A673 (cell line): ENCODE measurements around the gene NDUFB6. TPM values are rescaled to one million over a fixed set of nuclear protein-coding genes. Genes with fewer than 3 reads are reported as not detected.

Experiments used
- BruUV-seq: library from RNA; stranded (reverse); fragments of 400-500 nt; replicated peaks from 2 replicates; lab custom pipeline; 2021; lab: Mats Ljungman, UMichigan
- CTCF ChIA-PET: fragments of 300-600 bp; sonication (Branson Sonifier 250); formaldehyde crosslinking; loops from one replicate; lab custom pipeline; 2022; ENCODE audit warnings: antibody characterized with exemption; lab: Charles Lee
- POLR2A ChIA-PET: fragments of 300-600 bp; sonication (Branson Sonifier 250); formaldehyde crosslinking; loops from one replicate; lab custom pipeline; 2022; ENCODE audit warnings: antibody characterized with exemption; ENCODE audit not compliant: low non-redundant PET; lab: Charles Lee
- DNase-seq: peaks from one replicate; pipeline ENCODE4 v3.0.0-alpha.2; 2015; ENCODE audit warnings: low spot score
- H3K27ac ChIP-seq: fragments of 200-600 bp; sonication (generic); 2 replicates; pipeline ENCODE4 v1.5.1; 2016; ENCODE audit warnings: mixed run types, low read depth, mild to moderate bottlenecking, mixed read lengths, antibody characterized with exemption, low read length; ENCODE audit not compliant: poor library complexity, severe bottlenecking
- H3K27me3 ChIP-seq: fragments of 200-600 bp; sonication (generic); replicated peaks from 2 replicates; pipeline ENCODE4 v1.6.1; 2017; ENCODE audit warnings: mixed run types, low read depth, mild to moderate bottlenecking, mixed read lengths, antibody characterized with exemption, low read length; ENCODE audit not compliant: insufficient read depth, poor library complexity
- H3K36me3 ChIP-seq: fragments of 200-600 bp; sonication (generic); 2 replicates; pipeline ENCODE4 v1.6.1; 2016; ENCODE audit warnings: mixed run types, mild to moderate bottlenecking, mixed read lengths, antibody characterized with exemption, low read length; ENCODE audit not compliant: insufficient read depth, poor library complexity, severe bottlenecking
- H3K4me1 ChIP-seq: fragments of 200-600 bp; sonication (generic); 2 replicates; pipeline ENCODE4 v1.6.1; 2017; ENCODE audit warnings: mixed run types, mild to moderate bottlenecking, mixed read lengths, antibody characterized with exemption, low read length; ENCODE audit not compliant: insufficient read depth, poor library complexity, severe bottlenecking
- H3K4me3 ChIP-seq: fragments of 200-600 bp; sonication (generic); 2 replicates; pipeline ENCODE4 v1.5.1; 2016; ENCODE audit warnings: low read depth, mixed run types, mild to moderate bottlenecking, mixed read lengths, low read length; ENCODE audit not compliant: poor library complexity, severe bottlenecking
- H3K9me3 ChIP-seq: fragments of 200-600 bp; sonication (generic); 2 replicates; pipeline ENCODE4 v1.6.1; 2016; ENCODE audit warnings: mixed run types, low read depth, mild to moderate bottlenecking, mixed read lengths, antibody characterized with exemption, low read length; ENCODE audit not compliant: poor library complexity, severe bottlenecking
- CTCF ChIP-seq: fragments of 300-800, 200-600 bp; sonication (generic); conservative IDR thresholded peaks from 2 replicates; pipeline ENCODE4 v1.5.1; 2017; ENCODE audit warnings: low read depth, mild to moderate bottlenecking, antibody characterized with exemption, low read length, moderate library complexity, mixed read lengths
- EZH2 ChIP-seq: fragments of 200-600 bp; sonication (generic); IDR thresholded peaks from 2 replicates; pipeline ENCODE4 v1.6.1; 2017; ENCODE audit warnings: borderline replicate concordance, low read depth, mild to moderate bottlenecking, mixed read lengths, antibody characterized with exemption, low read length; ENCODE audit not compliant: poor library complexity, severe bottlenecking
- intact Hi-C: fragments of 100-400 bp; cut with micrococcal nuclease; formaldehyde crosslinking; loops from one replicate; pipeline ENCODE4 v1.10.0; 2022; ENCODE audit not compliant: unreplicated experiment
- total RNA-seq: library from RNA; stranded (reverse); gene quantifications from 2 replicates; pipeline ENCODE4 v1.2.3, GENCODE V29; 2021

Gene NDUFB6
- total RNA-seq, 1 experiment from 2014 or later: 82.6 TPM

DNA sequence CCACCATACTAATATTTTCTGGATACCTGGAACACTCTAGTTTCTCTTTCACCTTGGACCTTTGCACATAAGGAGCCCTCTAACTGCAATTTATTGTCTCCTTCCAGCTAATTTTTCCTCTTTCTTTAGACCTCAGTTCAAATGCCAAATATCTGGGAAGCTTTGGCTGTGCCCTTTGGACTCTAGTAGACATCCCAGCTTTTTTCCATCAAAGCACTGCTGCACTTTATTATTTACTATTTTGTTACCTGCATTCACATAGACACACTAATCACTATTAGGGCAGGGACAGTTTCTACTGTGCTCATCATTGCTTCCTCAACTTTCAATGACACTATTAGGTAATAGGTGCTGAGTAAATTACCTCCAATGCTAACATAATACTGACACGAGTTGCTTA is 49.0 kb downstream of the NDUFB6 start:
- H3K4me3 ChIP-seq: no peak overlapping the region
- no peak overlapping the region for H3K27ac ChIP-seq
- H3K36me3 ChIP-seq: peaks cover 2% of the 10 kb centered on the region
- no peak for TF ChIP-seq CTCF
- TF ChIP-seq EZH2: no peak
- no TSS peak for BruUV-seq
- peaks cover 13% of the 10 kb centered on the region for H3K4me1 ChIP-seq
- H3K9me3 ChIP-seq: peaks cover 5% of the 10 kb centered on the region
- no peaks in the 10 kb centered on the region for H3K27me3 ChIP-seq
- intact Hi-C loops: loop anchor here (10.0 kb wide), 1 partner anchor 51 kb away; the partner anchor contains the start of gene NDUFB6
- ChIA-PET CTCF (interaction anchor here (0.7 kb wide), 1 partner anchor 1855 kb away, joined by 3 read pairs; no protein-coding TSS in a partner anchor), POLR2A (no interaction called here)
- DNase-seq: no peak

DNA sequence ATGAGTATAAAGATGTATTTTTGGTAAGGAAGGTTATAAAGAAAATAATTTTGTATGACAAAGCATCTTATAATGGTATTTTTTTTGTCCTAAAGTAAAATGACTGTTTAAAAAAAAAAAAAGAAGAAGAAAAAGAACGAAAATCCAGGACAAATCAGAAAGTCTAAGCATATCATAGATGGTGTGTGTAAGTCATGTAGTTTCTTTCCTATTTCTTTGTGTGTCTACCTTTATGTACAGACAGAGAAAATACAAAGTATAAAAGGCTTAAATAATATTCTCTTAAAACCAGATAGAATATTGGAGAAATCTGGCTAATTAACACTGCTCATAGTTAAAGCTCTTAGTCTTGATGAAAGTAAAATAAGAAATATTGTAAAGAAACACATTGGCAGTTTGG is 54.7 kb downstream of the NDUFB6 start:
- POLR2A ChIA-PET: no interaction called here
- Histone ChIP-seq H3K36me3 (peaks cover 3% of the 10 kb centered on the region), H3K27ac (no peak overlapping the region), H3K9me3 (peaks cover 25% of the 10 kb centered on the region), H3K27me3 (no peaks in the 10 kb centered on the region), H3K4me1 (no peaks in the 10 kb centered on the region), H3K4me3 (no peak overlapping the region)
- intact Hi-C loops: no loop called here
- CTCF ChIA-PET: no interaction called here
- no peak for DNase-seq
- no TSS peak for BruUV-seq
- no peak for TF ChIP-seq CTCF
- no peak for TF ChIP-seq EZH2

GRCh38 chr9:32516241-32516640 is 56.7 kb downstream of the NDUFB6 start:
- TF ChIP-seq CTCF: no peak
- TF ChIP-seq EZH2: no peak
- Histone ChIP-seq H3K27me3 (no peaks in the 10 kb centered on the region), H3K36me3 (peaks cover 3% of the 10 kb centered on the region), H3K27ac (no peak overlapping the region), H3K9me3 (peaks cover 25% of the 10 kb centered on the region), H3K4me1 (no peaks in the 10 kb centered on the region), H3K4me3 (no peak overlapping the region)
- intact Hi-C loops: no loop called here
- CTCF ChIA-PET: no interaction called here
- POLR2A ChIA-PET: no interaction called here
- BruUV-seq: no TSS peak
- DNase-seq: no peak
